Neural cell (in vitro differentiated cells): ENCODE measurements around the gene PKP2.

Experiments
- CTCF ChIP-seq: fragments of 450-650 bp; IDR thresholded peaks from 2 replicates; pipeline ENCODE4 v1.5.1; 2014; ENCODE audit warnings: antibody characterized with exemption, mild to moderate bottlenecking, moderate library complexity; ENCODE audit not compliant: poor library complexity, severe bottlenecking
- EZH2 ChIP-seq: fragments of 200-600, 300-800 bp; shearing (Covaris generic), sonication (generic); IDR thresholded peaks from 2 replicates; pipeline ENCODE4 v1.6.1; 2014; ENCODE audit warnings: antibody characterized with exemption, low read length, borderline replicate concordance, mild to moderate bottlenecking; ENCODE audit not compliant: insufficient read depth, poor library complexity, severe bottlenecking
- REST ChIP-seq: IDR thresholded peaks from 2 replicates; pipeline ENCODE4 v1.6.1; 2012; ENCODE audit warnings: borderline replicate concordance
- SMC3 ChIP-seq: fragments of 450-650 bp; conservative IDR thresholded peaks from 2 replicates; pipeline ENCODE4 v1.6.1; 2014; ENCODE audit warnings: antibody characterized with exemption, mild to moderate bottlenecking, moderate library complexity; ENCODE audit not compliant: poor library complexity

DNA sequence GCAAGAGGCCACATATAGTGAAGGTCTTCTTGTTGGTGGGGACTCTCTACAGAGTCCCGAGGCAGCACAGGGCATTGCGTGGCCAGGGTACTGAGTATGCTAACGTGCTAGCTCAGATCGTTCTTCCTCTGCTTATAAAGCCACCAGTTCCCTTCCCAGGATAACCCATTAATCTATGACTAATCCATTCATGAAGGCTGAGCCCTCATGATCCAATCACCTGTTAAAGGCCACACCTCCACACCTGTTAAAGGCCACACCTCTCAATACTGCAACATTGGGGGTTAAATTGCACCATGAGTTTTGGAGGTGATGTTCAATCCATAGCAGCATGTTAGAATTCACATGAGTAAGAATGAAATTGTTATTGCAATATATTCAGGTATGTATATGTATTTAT lies 128.1 kb downstream of the PKP2 start:
- TF ChIP-seq REST, result no peak
- TF ChIP-seq EZH2, result no peak
- no peak for TF ChIP-seq CTCF
- TF ChIP-seq SMC3, result no peak
